SKM-1 treated with dmso at 0.1 percent for 144 hours (cell line): ENCODE results near the gene NUSAP1.
"Not testable (repeated sequence)": the region's sequence is repeated elsewhere in the genome, so short reads cannot be mapped to it uniquely, and the experiment has no call there.

Experiments used
- DNase-seq: peaks from one replicate; lab custom pipeline; 2025; ENCODE audit not compliant: unreplicated experiment; lab: John Stamatoyannopoulos, UW

The NUSAP1 gene

DNA sequence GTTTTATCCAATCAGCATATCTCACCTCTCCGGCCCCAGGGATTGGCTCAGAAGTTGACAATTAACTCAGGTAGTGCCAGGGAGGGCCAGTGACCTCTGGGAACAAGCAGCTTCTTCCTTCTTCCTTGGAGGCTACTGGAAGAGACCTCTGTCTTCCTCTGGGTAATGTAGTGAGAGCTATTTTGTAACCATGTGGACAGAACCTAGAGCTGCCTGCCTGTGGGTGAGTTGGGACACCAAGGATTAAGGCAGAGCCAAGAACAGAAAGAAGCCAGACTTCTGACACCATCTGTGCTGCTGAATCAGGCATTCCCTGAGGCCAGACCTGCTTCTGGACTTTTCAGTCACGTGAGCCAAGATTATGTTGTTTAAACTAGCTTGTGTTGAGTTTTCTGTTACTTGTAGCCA, 75.6 kb downstream of the NUSAP1 start:
- DNase-seq: peak; percentile 60

DNA sequence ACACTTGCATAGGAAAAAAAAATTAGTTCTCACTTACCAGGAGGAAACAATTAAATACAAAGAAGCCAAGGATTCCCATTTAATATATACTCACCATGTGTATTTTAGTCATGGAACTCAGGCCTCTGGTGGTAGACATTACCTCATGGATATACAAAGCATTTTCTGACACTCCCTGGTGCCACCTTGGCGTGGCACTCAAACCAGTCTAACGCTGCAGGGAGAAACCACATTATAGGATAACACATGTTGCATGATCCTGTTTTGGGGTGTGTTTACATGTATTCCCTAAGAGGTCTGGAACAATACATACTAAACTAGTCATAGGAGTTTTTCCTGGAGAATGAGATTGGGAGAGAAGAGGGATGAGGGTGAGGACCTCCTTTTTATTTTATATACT, 78.3 kb downstream of the NUSAP1 start:
- DNase-seq: no peak

- DNase-seq: no peak
Observed at GRCh38 chr15:41411441-41411840, 78.8 kb downstream of the NUSAP1 start.

GRCh38 chr15:41416128-41416741, 83.6 kb downstream of the NUSAP1 start:
- DNase-seq: peak; percentile 53

DNA sequence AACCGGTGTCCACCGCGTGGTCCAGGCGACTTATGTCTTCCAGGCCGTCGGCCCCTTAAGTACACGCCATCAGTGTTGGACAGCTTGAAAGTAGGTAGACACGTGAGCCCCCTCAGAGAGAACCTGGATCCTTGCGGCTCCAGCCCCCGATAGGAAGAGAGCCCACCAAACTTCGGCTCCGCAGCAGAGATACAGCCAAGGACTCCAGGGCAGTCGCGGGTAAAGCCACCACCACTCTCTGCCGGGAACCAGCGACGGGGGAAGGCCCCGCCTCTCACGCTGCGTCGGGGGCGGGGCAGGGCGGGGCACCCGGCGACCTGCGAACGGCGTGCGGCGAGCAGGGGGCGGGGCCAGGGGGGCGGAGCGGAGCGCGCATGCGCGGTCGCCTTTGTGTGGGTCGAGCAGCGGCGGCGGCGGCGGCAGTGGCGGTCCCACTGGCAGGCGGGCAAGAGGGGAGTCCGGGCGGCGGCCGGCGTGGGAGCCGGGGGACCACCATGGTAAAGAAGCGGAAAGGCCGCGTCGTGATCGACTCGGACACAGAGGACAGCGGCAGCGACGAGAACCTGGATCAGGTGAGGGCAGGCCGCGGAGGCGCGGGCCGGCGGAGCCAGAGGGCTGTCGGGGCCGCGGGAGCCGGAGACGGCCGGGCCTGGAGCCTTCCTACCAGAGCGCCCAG, 84.2 kb downstream of the NUSAP1 start, which contains the start of gene RTF1:
RTF1 (plus strand) TSS at position 354 of the 676 bp plus-strand sequence; CDS start at position 375, 21 bp downstream.
- peak; percentile 79 for DNase-seq

DNA sequence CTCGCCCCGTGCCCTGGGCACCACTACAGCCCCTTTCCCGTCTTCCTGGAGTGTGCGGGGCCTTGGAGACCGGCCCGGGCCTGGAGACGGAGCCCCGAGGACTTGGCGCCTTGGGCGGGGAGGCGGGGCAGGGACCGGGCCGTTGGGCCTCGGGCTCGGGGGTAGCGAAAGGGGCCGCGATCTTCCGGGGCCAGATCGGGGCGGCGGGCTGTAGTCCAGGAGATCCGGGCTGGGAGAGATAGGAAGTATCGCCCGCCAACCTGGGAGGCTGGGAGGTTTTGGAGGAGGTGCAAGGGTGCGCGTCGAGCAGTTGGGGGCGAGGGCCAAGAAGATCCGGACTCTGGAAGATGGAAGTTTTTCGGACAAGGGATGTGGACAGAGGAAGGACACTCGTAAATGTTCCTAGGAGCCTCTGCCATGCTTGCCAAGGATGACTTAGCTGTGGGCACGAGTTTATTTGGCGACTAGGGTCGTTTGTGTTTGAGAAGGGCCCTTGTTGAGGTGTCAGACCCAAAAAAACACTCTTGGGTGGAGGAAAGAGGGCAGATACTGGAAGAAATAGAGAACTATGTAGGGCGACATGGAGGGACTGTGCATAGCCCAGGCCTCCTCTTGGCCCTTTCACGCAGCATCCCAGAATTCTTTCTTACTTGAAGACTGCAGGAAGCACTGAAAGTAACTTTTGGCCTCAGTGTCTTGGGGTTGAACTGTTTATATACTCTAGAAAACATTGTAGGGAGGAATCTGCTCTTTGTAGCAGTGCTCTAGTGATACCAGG, 84.9 kb downstream of the NUSAP1 start:
- DNase-seq: no peak

DNA sequence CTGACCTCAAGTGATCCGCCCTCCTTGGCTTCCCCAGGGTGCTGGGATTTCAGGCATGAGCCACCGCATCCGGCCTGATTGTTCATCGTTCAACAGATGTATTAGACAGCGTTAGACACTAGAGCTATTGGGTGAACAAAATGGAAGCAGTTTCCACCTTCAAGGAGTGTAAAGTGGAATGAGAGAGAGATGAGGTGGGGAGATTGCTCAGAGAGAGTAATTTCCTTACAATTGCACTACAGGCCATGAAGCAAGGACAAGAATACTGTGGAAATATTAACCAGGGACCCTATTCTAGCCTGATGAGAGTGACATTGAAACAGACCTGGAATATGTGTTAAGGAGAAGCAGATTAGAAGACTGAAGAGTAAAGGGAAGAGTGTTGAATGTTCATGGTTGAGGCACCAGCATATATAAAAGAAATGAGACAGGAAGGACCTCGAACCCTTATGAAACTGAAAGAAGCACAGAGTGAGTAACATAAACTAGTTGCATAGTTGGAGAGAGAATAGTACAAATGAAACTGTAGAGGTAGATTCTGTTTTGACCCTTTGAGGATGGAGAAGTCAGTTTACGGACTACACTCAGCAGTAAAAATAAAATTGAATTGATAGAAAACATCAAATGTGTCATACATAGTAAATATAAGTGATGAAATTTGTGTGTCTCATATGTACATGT, 91.4 kb downstream of the NUSAP1 start:
- DNase-seq: no peak

GRCh38 chr15:41424809-41425208, 92.1 kb downstream of the NUSAP1 start:
- no peak for DNase-seq

DNA sequence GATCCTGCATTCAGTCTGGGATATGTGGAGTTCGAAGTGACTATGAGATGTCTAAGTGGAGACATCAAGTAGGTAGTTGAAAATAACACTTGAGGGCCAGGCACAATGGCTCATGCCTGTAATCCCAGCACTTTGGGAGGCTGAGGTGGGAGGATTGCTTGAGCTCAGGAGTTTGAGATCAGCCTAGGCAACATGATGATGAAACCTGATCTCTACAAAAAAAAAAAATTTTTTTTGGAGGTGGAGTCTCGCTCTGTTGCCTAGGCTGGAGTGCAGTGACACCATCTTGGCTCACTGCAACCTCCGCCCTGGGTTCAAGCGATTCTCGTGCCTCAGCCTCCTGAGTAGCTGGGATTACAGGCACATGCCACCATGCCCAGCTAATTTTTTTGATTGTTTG, 93.2 kb downstream of the NUSAP1 start:
- not testable (repeated sequence) for DNase-seq

- DNase-seq: no peak
Observed at GRCh38 chr15:41429003-41429890, 96.6 kb downstream of the NUSAP1 start.
